ENCODE results near the gene KCTD5. TPM values are rescaled to one million over a fixed set of nuclear protein-coding genes. Genes with fewer than 3 reads are reported as not detected.

Gene KCTD5
- total and polyA plus RNA-seq, 7 donors, result 9.5 to 80.5 (median 17.1) TPM

DNA sequence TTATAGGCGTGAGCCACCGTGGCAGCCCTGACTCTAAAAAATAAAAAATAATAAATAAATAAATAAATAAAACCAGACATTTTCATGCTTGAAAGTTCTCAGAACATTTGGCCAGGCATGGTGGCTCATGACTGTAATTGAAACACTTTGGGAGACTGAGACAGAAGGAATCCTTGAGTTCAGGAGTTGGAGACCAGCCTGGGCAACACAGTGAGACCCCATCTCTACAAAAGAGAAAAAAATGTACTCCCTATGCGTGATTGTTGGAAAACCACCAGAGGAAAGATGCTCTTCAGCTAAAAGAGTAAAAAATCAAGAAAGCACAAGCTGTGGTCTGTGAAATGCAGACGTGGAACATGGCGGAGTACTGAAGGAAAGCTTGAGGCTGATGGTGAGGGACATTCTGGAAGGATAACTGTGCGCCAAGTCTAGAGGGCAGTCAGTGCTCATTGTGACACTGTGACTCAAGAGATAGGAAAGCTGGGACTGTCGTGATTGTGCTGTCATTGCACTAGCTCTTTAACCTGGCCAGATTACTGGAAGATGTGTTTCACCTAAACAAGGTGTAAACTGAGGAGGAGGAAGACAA, 41.9 kb downstream of the KCTD5 start:
- Histone ChIP-seq H3K27me3 (peaks cover 0 to 10% (median 0%) of the 10 kb centered on the region in 3 donors), H3K9me3 (no peaks in the 10 kb centered on the region), H3K27ac (no peak overlapping the region), H3K36me3 (no peaks in the 10 kb centered on the region), H3K4me3 (no peak overlapping the region), H3K4me1 (peaks cover 0 to 16% (median 12%) of the 10 kb centered on the region in 4 donors)
- TF ChIP-seq, protein P1, sequence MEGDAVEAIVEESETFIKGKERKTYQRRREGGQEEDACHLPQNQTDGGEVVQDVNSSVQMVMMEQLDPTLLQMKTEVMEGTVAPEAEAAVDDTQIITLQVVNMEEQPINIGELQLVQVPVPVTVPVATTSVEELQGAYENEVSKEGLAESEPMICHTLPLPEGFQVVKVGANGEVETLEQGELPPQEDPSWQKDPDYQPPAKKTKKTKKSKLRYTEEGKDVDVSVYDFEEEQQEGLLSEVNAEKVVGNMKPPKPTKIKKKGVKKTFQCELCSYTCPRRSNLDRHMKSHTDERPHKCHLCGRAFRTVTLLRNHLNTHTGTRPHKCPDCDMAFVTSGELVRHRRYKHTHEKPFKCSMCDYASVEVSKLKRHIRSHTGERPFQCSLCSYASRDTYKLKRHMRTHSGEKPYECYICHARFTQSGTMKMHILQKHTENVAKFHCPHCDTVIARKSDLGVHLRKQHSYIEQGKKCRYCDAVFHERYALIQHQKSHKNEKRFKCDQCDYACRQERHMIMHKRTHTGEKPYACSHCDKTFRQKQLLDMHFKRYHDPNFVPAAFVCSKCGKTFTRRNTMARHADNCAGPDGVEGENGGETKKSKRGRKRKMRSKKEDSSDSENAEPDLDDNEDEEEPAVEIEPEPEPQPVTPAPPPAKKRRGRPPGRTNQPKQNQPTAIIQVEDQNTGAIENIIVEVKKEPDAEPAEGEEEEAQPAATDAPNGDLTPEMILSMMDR (IDR thresholded peaks at IDR 0.05), result no peak
- TF ChIP-seq POLR2A (IDR thresholded peaks at IDR 0.05) (no peak), EP300 (IDR thresholded peaks at IDR 0.05) (no peak), POLR2AphosphoS5 (IDR thresholded peaks at IDR 0.05) (no peak)
- no peak for DNase-seq
- intact Hi-C loops (cut with DNase I), result no loop called here
- WGBS, 2 donors, result 76 to 84% methylated on average over 7 of the region's 7 CpGs

DNA sequence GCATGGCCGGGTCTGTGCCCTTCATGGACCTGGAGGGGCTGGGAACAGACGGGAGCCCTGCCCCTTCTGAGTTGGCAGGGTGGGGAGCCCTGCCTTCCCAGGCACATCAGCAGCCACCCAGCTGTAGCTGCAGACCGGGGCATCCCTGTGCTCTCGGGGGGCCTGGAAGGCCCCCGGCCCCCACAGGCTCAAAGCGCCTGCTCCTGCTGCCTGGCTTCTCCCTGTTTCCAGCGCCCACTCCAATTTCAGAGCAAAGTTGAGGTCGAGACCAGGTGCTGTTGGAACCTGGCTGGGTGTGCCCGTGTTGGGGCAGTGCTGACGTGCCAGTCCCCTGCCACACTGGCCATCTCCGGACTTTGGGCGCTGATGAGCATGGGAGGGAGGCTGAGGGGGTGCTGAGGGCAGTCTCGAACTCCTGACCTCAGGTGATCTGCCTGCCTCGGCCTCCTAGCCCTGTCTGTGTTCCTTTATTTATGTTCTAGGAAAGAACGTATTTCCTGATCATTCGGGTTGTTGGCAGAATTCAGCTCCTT, 42.6 kb downstream of the KCTD5 start:
- H3K36me3 ChIP-seq, result no peaks in the 10 kb centered on the region
- H3K4me3 ChIP-seq, result no peak overlapping the region
- H3K27me3 ChIP-seq, result peaks cover 0 to 10% (median 0%) of the 10 kb centered on the region in 3 donors
- no peak overlapping the region for H3K27ac ChIP-seq
- WGBS, 2 donors, result 46 to 70% methylated on average over 16 of the region's 16 CpGs
- peaks cover 0 to 15% (median 12%) of the 10 kb centered on the region in 4 donors for H3K4me1 ChIP-seq
- no peaks in the 10 kb centered on the region for H3K9me3 ChIP-seq
- intact Hi-C loops (cut with DNase I), result no loop called here
- no peak for DNase-seq
- TF ChIP-seq POLR2AphosphoS5 (IDR thresholded peaks at IDR 0.05) (no peak), POLR2A (IDR thresholded peaks at IDR 0.05) (no peak), EP300 (IDR thresholded peaks at IDR 0.05) (no peak)
- TF ChIP-seq, protein P1 (IDR thresholded peaks at IDR 0.05), result no peak

DNA sequence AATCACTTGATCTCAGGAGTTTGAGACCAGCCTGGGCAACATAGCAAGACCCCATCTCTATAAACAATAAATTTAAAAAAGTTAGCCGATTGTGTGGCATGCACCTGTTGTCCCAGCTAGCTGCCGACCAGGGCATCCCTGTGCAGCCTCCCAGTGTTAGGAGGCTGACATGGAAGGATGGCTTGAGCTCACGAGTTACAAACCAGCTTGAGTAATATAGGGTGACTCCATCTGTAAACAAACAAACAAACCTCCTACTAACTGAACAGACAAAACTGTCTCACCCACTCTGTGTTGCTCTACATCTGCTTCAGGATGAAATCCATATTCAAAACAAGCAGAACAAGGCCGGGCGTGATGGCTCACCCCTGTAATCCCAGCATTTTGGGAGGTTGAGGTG, 44.6 kb downstream of the KCTD5 start:
- H3K4me3 ChIP-seq, result no peak overlapping the region
- 82 to 88% methylated on average over 5 of the region's 5 CpGs for WGBS, 2 donors

DNA sequence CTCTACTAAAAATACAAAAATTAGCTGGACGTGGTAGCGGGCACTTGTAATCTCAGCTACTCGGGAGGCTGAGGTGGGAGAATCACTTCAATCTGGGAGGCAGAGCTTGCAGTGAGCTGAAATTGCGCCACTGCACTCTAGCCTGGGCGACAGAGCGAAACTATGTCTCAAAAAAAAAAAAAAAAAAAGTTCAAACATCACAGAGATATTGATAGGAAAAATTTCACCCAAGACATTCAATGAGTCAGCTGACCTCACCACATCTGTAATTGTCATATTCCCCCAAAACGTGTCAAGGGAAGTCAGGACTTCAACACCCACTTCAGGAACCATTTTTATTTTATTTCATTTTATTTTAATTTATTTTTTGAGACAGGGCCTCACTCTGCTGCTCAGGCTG, 45.7 kb downstream of the KCTD5 start:
- no peak overlapping the region for H3K4me3 ChIP-seq
- no peaks in the 10 kb centered on the region for H3K36me3 ChIP-seq
- no peak for DNase-seq
- H3K4me1 ChIP-seq, result no peaks in the 10 kb centered on the region
- TF ChIP-seq POLR2A (IDR thresholded peaks at IDR 0.05) (no peak), EP300 (IDR thresholded peaks at IDR 0.05) (no peak), POLR2AphosphoS5 (IDR thresholded peaks at IDR 0.05) (no peak)
- TF ChIP-seq, protein P1 (IDR thresholded peaks at IDR 0.05), result no peak
- no peaks in the 10 kb centered on the region for H3K9me3 ChIP-seq
- no peak overlapping the region for H3K27ac ChIP-seq
- intact Hi-C loops (cut with DNase I), result no loop called here
- H3K27me3 ChIP-seq, result peaks cover 0 to 10% (median 0%) of the 10 kb centered on the region in 3 donors
- WGBS, 2 donors, result 82 to 87% methylated on average over 7 of the region's 7 CpGs

More for the DNA sequence above, 44.6 kb downstream of the KCTD5 start:
- no peak overlapping the region for H3K27ac ChIP-seq
- TF ChIP-seq POLR2A (IDR thresholded peaks at IDR 0.05) (no peak), EP300 (IDR thresholded peaks at IDR 0.05) (no peak), POLR2AphosphoS5 (IDR thresholded peaks at IDR 0.05) (no peak)
- TF ChIP-seq, protein P1 (IDR thresholded peaks at IDR 0.05), result no peak
- H3K9me3 ChIP-seq, result no peaks in the 10 kb centered on the region
- H3K27me3 ChIP-seq, result peaks cover 0 to 10% (median 0%) of the 10 kb centered on the region in 3 donors
- DNase-seq, result no peak
- H3K4me1 ChIP-seq, result no peaks in the 10 kb centered on the region
- intact Hi-C loops (cut with DNase I), result no loop called here
- no peaks in the 10 kb centered on the region for H3K36me3 ChIP-seq

Measured in sigmoid colon (tissue), 7 donors.